ENCODE measurements around the gene ERFL. TPM values are rescaled to one million over a fixed set of nuclear protein-coding genes. Genes with fewer than 3 reads are reported as not detected.
A peak's percentile ranks its signal among the peaks of the same experiment; 100 is the strongest.

ERFL gene
- total and polyA plus RNA-seq, 2 of the 8 experiments (the other 6 are each of a cell fraction or from before 2014, with no cell fraction given): 0.12 TPM; not detected in 1

DNA sequence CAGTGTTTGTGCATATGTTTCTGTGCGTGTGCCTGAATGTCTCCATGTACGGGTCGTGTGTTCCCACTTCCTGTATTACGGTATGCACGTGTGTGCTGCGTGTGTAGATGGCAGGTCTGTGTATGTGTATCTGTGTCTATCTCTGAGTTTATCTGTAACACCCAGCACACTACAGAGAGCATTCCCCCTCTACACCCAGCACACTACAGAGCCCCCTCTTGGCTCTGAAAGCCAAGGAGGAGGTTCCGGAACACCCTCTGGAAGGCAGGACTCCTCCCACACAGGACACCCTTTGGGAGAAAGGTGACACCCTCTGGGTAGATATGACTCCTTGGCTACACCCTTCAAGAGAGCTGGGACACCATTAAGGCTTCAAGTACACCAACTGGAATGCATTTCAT lies 2.1 kb upstream of the ERFL start:
- POLR2A ChIA-PET (ENCODE audit: partially characterized antibody): interaction anchor here (0.5 to 9.6 kb wide), 13 partner anchors 8 to 150 kb away, joined by 3 to 71 read pairs (median 6); partner anchors contain the start of gene RABAC1
- Histone ChIP-seq H4K20me1 (replicated peaks in 1 of 2; ENCODE audit: control insufficient read depth in 1 of 2, insufficient read depth in 2 of 2, low read length in 2 of 2) (peaks cover 6 to 35% of the 10 kb centered on the region in 2 experiments), H3K4ac (replicated peaks; ENCODE audit: insufficient read length, low read depth, low read length) (no peak overlapping the region), H3K4me1 (replicated peaks in 1 of 4; ENCODE audit: control insufficient read depth in 3 of 4, insufficient read depth in 4 of 4, low read length in 3 of 4) (peaks cover 6 to 23% (median 15%) of the 10 kb centered on the region in 4 experiments), H2BK15ac (ENCODE audit: low read length) (peak overlapping the region; percentile 90; the same call in 1 of the 2 replicates), H2BK12ac (ENCODE audit: low read depth, low read length) (peak overlapping the region; percentile 51; the same call in 1 of the 2 replicates), H2BK20ac (ENCODE audit: low read length) (no peak overlapping the region), H3K4me3 (ENCODE audit: extremely low read depth in 1 of 4, insufficient read depth in 2 of 4, low read depth in 3 of 4, low read length in 4 of 4) (no peak overlapping the region), H3K9me3 (ENCODE audit: insufficient read depth in 2 of 2, low read depth in 1 of 2, low read length in 1 of 2) (no peaks in the 10 kb centered on the region), H3K4me2 (ENCODE audit: insufficient read depth in 1 of 2, low read depth in 2 of 2, low read length in 2 of 2) (no peak overlapping the region), H3K27me3 (replicated peaks in 1 of 4; ENCODE audit: control insufficient read depth in 3 of 4, extremely low read depth in 1 of 4, insufficient read depth in 3 of 4, low read length in 3 of 4) (peaks cover 79 to 97% (median 94%) of the 10 kb centered on the region in 4 experiments), H2BK120ac (replicated peaks; ENCODE audit: low read depth, low read length) (no peak overlapping the region), H3K79me2 (ENCODE audit: control insufficient read depth in 1 of 2, insufficient read depth in 2 of 2, low read length in 2 of 2) (no peaks in the 10 kb centered on the region), H3K79me1 (ENCODE audit: low read depth, low read length) (no peaks in the 10 kb centered on the region), H3K14ac (ENCODE audit: insufficient read length) (no peak overlapping the region), H3K27ac (ENCODE audit: low read depth, low read length) (no peak overlapping the region), H2AK5ac (ENCODE audit: low read depth, low read length) (0 out of 2 replicates have a peak overlapping the region, but pooled peaks have one; percentile 71), H4K5ac (ENCODE audit: insufficient read length, low read depth, low read length) (no peak overlapping the region), H3K9ac (replicated peaks in 1 of 4; ENCODE audit: extremely low read depth in 1 of 4, low read depth in 3 of 4, low read length in 3 of 4) (no peak overlapping the region), H4K8ac (ENCODE audit: extremely low read depth, insufficient read depth, low read length) (no peak overlapping the region), H3K23ac (ENCODE audit: insufficient read length) (no peak overlapping the region), H2AFZ (ENCODE audit: low read length) (no peak overlapping the region), H3K18ac (ENCODE audit: extremely low read depth, low read length) (no peak overlapping the region), H3K56ac (replicated peaks; ENCODE audit: insufficient read length, low read depth, low read length) (no peak overlapping the region), H2BK5ac (ENCODE audit: low read depth, low read length) (no peak overlapping the region), H3K36me3 (ENCODE audit: control insufficient read depth in 2 of 4, insufficient read depth in 4 of 4, low read length in 3 of 4) (no peaks in the 10 kb centered on the region; a peak in 1 of 8 replicates), H4K91ac (replicated peaks; ENCODE audit: insufficient read length, low read length) (no peak overlapping the region), H3K23me2 (ENCODE audit: low read depth, low read length) (peaks cover 12% of the 10 kb centered on the region)
- DNase-seq (ENCODE audit: low read depth in 1 of 2, low spot score in 2 of 2) (no peak), FAIRE-seq (no peak)
- WGBS, 2 experiments (ENCODE audit: extremely low coverage in 1 of 2, insufficient coverage in 1 of 2, insufficient read length in 1 of 2, insufficient replicate concordance in 2 of 2, low coverage in 1 of 2, low lambda C conversion rate in 2 of 2, missing lambda C conversion rate in 1 of 2): 59% methylated on average over 7 of the region's 7 CpGs; no CpG with 5 or more reads in 1 of the 2 experiments
- CTCF ChIA-PET (ENCODE audit: partially characterized antibody): interaction anchor here (0.9 to 7.0 kb wide), 16 partner anchors 8 to 59 kb away, joined by 3 to 51 read pairs (median 5); no protein-coding TSS in a partner anchor
- TF ChIP-seq SUZ12 (IDR thresholded peaks at IDR 0.05; ENCODE audit: low read length) (peak; percentile 8; the same call in 1 of the 2 replicates), POLR2A (IDR thresholded peaks at IDR 0.05; ENCODE audit: control extremely low read depth in 1 of 2, low read depth in 2 of 2, low read length in 2 of 2) (no peak)

All from H1 (cell line).